ENCODE data around the gene ZNF316. TPM values are rescaled to one million over a fixed set of nuclear protein-coding genes. Genes with fewer than 3 reads are reported as not detected.
"Not testable (repeated sequence)": the region's sequence is repeated elsewhere in the genome, so short reads cannot be mapped to it uniquely, and the experiment has no call there.

Gene ZNF316
- total RNA-seq, 2 experiments from 2014 or later, result 15.7 to 20.8 TPM

DNA sequence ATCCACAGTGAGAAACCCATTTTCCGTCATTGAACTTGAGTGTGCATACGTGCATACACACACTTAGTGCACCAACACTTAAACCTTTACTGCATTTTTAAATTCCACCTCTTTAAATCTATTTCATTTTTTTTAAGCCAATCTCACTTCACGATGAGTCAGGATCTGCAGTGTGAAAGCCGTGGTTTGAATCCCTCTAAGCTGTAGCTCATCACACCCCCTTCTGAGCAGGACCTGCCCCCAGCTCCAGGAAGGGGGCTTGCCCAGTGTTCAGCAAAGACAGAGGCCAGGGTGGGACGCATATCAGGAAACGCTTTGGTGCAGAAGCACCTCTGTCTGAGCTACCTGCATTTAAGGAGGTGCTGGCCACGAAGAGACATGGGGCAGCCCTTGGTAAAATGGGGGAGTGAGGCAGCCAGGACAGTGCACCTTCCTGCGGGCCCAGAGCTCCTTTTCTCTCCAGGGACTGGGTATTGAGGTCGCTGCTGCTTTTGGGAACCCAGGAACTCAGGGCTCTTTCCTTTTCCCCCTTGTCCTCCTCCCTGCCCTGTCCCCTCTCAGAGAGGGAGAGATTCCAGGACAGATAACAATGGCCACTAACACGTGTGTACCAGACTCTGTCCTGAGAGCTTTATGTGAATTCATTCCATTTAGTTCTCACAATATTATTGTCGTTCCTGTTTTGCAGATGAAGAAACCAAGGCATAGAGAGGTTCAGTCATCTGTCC, 21.7 kb downstream of the ZNF316 start:
- Mint-ChIP-seq H3K4me3 (no peak overlapping the region), H3K9me3 (ENCODE audit: low read depth) (no peaks in the 10 kb centered on the region), H3K36me3 (ENCODE audit: low read depth) (peaks cover 9% of the 10 kb centered on the region), H3K27ac (no peak overlapping the region), H3K4me1 (peaks cover 4% of the 10 kb centered on the region), H3K27me3 (no peaks in the 10 kb centered on the region)
- ChIA-PET POLR2A (no interaction called here), CTCF (interaction anchor here (0.9 to 1.0 kb wide), 2 partner anchors 60 to 537 kb away, joined by 3 read pairs; no protein-coding TSS in a partner anchor)
- ATAC-seq (peak; percentile 67), DNase-seq (no peak)
- intact Hi-C loops (cut with DNase I, micrococcal nuclease), result no loop called here

GRCh38 chr7:6670851-6671250, 33.7 kb downstream of the ZNF316 start:
- DNase-seq; CTCF ChIA-PET; ATAC-seq; POLR2A ChIA-PET; H3K4me3 Mint-ChIP-seq; H3K4me1 Mint-ChIP-seq; H3K27ac Mint-ChIP-seq; intact Hi-C loops (cut with DNase I, micrococcal nuclease); H3K27me3 Mint-ChIP-seq: not testable (repeated sequence)
- H3K36me3 Mint-ChIP-seq (ENCODE audit: low read depth), result peaks cover 52% of the 10 kb centered on the region
- H3K9me3 Mint-ChIP-seq (ENCODE audit: low read depth), result peaks cover 47% of the 10 kb centered on the region

DNA sequence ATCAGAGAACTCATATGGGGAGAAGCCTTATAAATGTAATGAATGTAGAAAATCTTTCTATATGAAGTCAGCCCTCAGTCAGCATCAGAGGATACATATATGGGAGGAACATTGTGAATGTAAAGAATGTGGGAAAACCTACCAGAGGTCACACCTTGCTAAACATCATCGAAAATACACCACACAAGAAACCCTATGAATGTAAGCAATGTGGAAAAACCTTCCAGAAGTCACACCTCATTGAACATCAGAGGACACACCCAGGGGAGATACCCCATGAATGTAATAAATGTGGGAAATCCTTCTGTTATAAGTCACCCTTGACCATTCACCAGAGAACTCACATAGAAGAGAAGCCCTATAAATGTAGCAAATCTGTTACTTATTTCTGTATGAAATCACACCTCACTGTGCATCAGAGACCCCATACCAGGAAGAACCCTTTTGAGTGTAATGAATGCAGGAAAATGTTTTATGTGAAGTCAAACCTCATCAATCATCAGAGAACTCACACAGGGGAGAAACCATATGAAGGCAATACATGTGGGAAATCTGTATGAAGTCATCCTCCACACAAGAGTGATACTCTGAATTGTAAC, 38.8 kb downstream of the ZNF316 start:
- no peak overlapping the region for H3K27ac Mint-ChIP-seq
- CTCF ChIA-PET, result interaction anchor here (0.6 kb wide), 1 partner anchor 25 kb away, joined by 3 read pairs; no protein-coding TSS in a partner anchor

GRCh38 chr7:6680146-6680545, 43.0 kb downstream of the ZNF316 start:
- Mint-ChIP-seq H3K27me3 (no peaks in the 10 kb centered on the region), H3K9me3 (ENCODE audit: low read depth) (peaks cover 62% of the 10 kb centered on the region), H3K36me3 (ENCODE audit: low read depth) (peaks cover 33% of the 10 kb centered on the region), H3K27ac (no peak overlapping the region), H3K4me1 (no peaks in the 10 kb centered on the region), H3K4me3 (no peak overlapping the region)
- CTCF ChIA-PET, result interaction anchor here (1.4 kb wide), 1 partner anchor 11 kb away, joined by 4 read pairs; no protein-coding TSS in a partner anchor
- ATAC-seq (no peak), DNase-seq (no peak)
- POLR2A ChIA-PET, result no interaction called here
- intact Hi-C loops (cut with DNase I, micrococcal nuclease), result no loop called here

More for the DNA sequence above, 38.8 kb downstream of the ZNF316 start:
- Mint-ChIP-seq H3K4me1 (no peaks in the 10 kb centered on the region), H3K36me3 (ENCODE audit: low read depth) (peaks cover 40% of the 10 kb centered on the region), H3K9me3 (ENCODE audit: low read depth) (peaks cover 59% of the 10 kb centered on the region), H3K27me3 (no peaks in the 10 kb centered on the region), H3K4me3 (no peak overlapping the region)
- ATAC-seq, result no peak
- no peak for DNase-seq
- intact Hi-C loops (cut with DNase I, micrococcal nuclease), result loop anchor here in 1 of 2 experiments (1.0 kb wide), 1 partner anchor 14 kb away; no protein-coding TSS in a partner anchor
- POLR2A ChIA-PET, result no interaction called here

- H3K27me3 Mint-ChIP-seq, result no peaks in the 10 kb centered on the region
- DNase-seq, result no peak
- H3K4me3 Mint-ChIP-seq, result no peak overlapping the region
- ChIA-PET CTCF (no interaction called here), POLR2A (no interaction called here)
- H3K27ac Mint-ChIP-seq, result no peak overlapping the region
- intact Hi-C loops (cut with DNase I, micrococcal nuclease), result no loop called here
- H3K9me3 Mint-ChIP-seq (ENCODE audit: low read depth), result peaks cover 56% of the 10 kb centered on the region
- H3K4me1 Mint-ChIP-seq, result no peaks in the 10 kb centered on the region
- peaks cover 35% of the 10 kb centered on the region for H3K36me3 Mint-ChIP-seq (ENCODE audit: low read depth)
- no peak for ATAC-seq
Observed at GRCh38 chr7:6691103-6691502, 54.0 kb downstream of the ZNF316 start.

DNA sequence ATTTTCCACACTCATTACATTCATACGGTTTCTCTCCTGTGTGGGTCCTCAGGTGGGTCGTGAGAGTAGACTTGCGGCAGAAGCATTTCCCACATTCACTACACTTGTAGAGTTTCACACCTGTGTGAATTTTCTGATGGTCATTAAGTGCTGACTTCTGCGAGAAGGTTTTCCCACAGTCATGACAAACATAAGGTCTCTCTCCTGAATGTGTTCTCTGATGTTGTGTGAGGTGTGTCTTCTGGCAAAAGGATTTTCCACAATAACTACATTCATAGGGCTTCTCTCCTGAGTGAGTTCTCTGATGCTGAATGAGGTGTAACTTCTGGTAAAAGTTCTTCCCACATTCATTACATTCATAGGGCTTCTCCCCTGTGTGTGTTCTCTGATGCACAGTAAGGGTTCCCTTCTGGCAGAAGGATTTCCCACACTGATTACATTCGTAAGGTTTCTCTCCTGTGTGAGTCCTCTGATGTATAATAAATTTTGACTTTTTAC, 54.5 kb downstream of the ZNF316 start:
- POLR2A ChIA-PET, result no interaction called here

GRCh38 chr7:6700793-6701192, 63.7 kb downstream of the ZNF316 start:
- DNase-seq (no peak), ATAC-seq (no peak)
- Mint-ChIP-seq H3K27ac (no peak overlapping the region), H3K9me3 (ENCODE audit: low read depth) (peaks cover 29% of the 10 kb centered on the region), H3K36me3 (ENCODE audit: low read depth) (peaks cover 28% of the 10 kb centered on the region), H3K4me3 (no peak overlapping the region), H3K4me1 (peaks cover 27% of the 10 kb centered on the region), H3K27me3 (no peaks in the 10 kb centered on the region)
- intact Hi-C loops (cut with DNase I, micrococcal nuclease), result no loop called here
- POLR2A ChIA-PET, result interaction anchor here (0.6 kb wide), 1 partner anchor 35 kb away, joined by 4 read pairs; no protein-coding TSS in a partner anchor
- CTCF ChIA-PET, result interaction anchor here (0.7 kb wide), 1 partner anchor 25 kb away, joined by 3 read pairs; no protein-coding TSS in a partner anchor

More for the DNA sequence above, 54.5 kb downstream of the ZNF316 start:
- Mint-ChIP-seq H3K27me3 (no peaks in the 10 kb centered on the region), H3K27ac (peak overlapping the region; percentile 51), H3K36me3 (ENCODE audit: low read depth) (peaks cover 29% of the 10 kb centered on the region), H3K4me1 (no peaks in the 10 kb centered on the region), H3K9me3 (ENCODE audit: low read depth) (peaks cover 51% of the 10 kb centered on the region), H3K4me3 (no peak overlapping the region)
- DNase-seq (no peak), ATAC-seq (peak; percentile 30)
- intact Hi-C loops (cut with DNase I, micrococcal nuclease), result no loop called here
- CTCF ChIA-PET, result no interaction called here

- CTCF ChIA-PET, result no interaction called here
- intact Hi-C loops (cut with DNase I, micrococcal nuclease), result no loop called here
- POLR2A ChIA-PET, result no interaction called here
Observed at GRCh38 chr7:6701860-6702259, 64.7 kb downstream of the ZNF316 start.

More at GRCh38 chr7:6701860-6702259, 64.7 kb downstream of the ZNF316 start:
- H3K36me3 Mint-ChIP-seq (ENCODE audit: low read depth), result peaks cover 33% of the 10 kb centered on the region
- no peak for ATAC-seq
- H3K4me3 Mint-ChIP-seq, result no peak overlapping the region
- peaks cover 29% of the 10 kb centered on the region for H3K9me3 Mint-ChIP-seq (ENCODE audit: low read depth)
- peaks cover 28% of the 10 kb centered on the region for H3K4me1 Mint-ChIP-seq
- DNase-seq, result no peak
- no peak overlapping the region for H3K27ac Mint-ChIP-seq
- H3K27me3 Mint-ChIP-seq, result no peaks in the 10 kb centered on the region

Other genes with a start within 250 kb of the ZNF316 start
- 10 to 100 TPM in 1 of 2 experiments, 1 to 10 TPM in 1; 9.8 to 15.2 TPM for gene DAGLB, start 189.4 kb upstream of the ZNF316 start, total RNA-seq
- gene KDELR2, start 153.2 kb upstream of the ZNF316 start, total RNA-seq, result 10 to 100 TPM; 67.2 to 78.7 TPM
- under 1 TPM; 0.05 to 0.11 TPM for gene GRID2IP, start 85.9 kb upstream of the ZNF316 start, total RNA-seq
- gene ZDHHC4, start 59.9 kb upstream of the ZNF316 start, total RNA-seq, result 10 to 100 TPM; 30.1 to 34.1 TPM
- gene INTS15, start 47.3 kb upstream of the ZNF316 start, total RNA-seq, result 10 to 100 TPM; 27.8 to 31.8 TPM
- 1 to 10 TPM; 1.2 to 1.3 TPM for gene ZNF853, start 21.7 kb upstream of the ZNF316 start, total RNA-seq
- gene ZNF12, start 69.6 kb downstream of the ZNF316 start, total RNA-seq, result 10 to 100 TPM; 22.4 to 23.2 TPM
- gene RSPH10B2, start 116.8 kb downstream of the ZNF316 start, total RNA-seq, result under 1 TPM in 1 of 2 experiments, not detected in 1; 0.48 TPM
- gene CCZ1B, start 189.0 kb downstream of the ZNF316 start, total RNA-seq, result 10 to 100 TPM; 41.9 to 42.4 TPM